ENCODE results near the gene WWC2.

Gene WWC2

GRCh38 chr4:183352546-183352945 is 253.5 kb downstream of the WWC2 start:
- DNase-seq (ENCODE audit: low read depth, low spot score): no peak

- no peak for DNase-seq (ENCODE audit: low read depth, low spot score)
Observed at GRCh38 chr4:183353557-183353956, 254.5 kb downstream of the WWC2 start.

GRCh38 chr4:183354219-183354618 is 255.2 kb downstream of the WWC2 start:
- no peak for DNase-seq (ENCODE audit: low read depth, low spot score)

- no peak for DNase-seq (ENCODE audit: low read depth, low spot score)
Observed at GRCh38 chr4:183355405-183355804, 256.3 kb downstream of the WWC2 start.

GRCh38 chr4:183356173-183356830 is 257.2 kb downstream of the WWC2 start:
- no peak for DNase-seq (ENCODE audit: low read depth, low spot score)

GRCh38 chr4:183356931-183357675 is 258.0 kb downstream of the WWC2 start:
- no peak for DNase-seq (ENCODE audit: low read depth, low spot score)

- DNase-seq (ENCODE audit: low read depth, low spot score): no peak
Observed at GRCh38 chr4:183358215-183358755, 259.2 kb downstream of the WWC2 start.

GRCh38 chr4:183360161-183360919 is 261.3 kb downstream of the WWC2 start:
- DNase-seq (ENCODE audit: low read depth, low spot score): no peak

GRCh38 chr4:183362036-183362435 is 263.0 kb downstream of the WWC2 start:
- no peak for DNase-seq (ENCODE audit: low read depth, low spot score)

- no peak for DNase-seq (ENCODE audit: low read depth, low spot score)
Observed at GRCh38 chr4:183362916-183363542, 264.0 kb downstream of the WWC2 start.

- no peak for DNase-seq (ENCODE audit: low read depth, low spot score)
Observed at GRCh38 chr4:183364025-183364424, 265.0 kb downstream of the WWC2 start.

- DNase-seq (ENCODE audit: low read depth, low spot score): no peak
Observed at GRCh38 chr4:183366206-183366835, 267.3 kb downstream of the WWC2 start.

- no peak for DNase-seq (ENCODE audit: low read depth, low spot score)
Observed at GRCh38 chr4:183369073-183369472, 270.0 kb downstream of the WWC2 start.
